Thoracic aorta (tissue), 2 donors: ENCODE results near the gene SLC5A10. TPM values are rescaled to one million over a fixed set of nuclear protein-coding genes. Genes with fewer than 3 reads are reported as not detected.

Experiments used
- ATAC-seq: fragments of 150-250 bp; one replicate; pipeline ENCODE4 v1.8.0; 2017; ENCODE audit warnings: low read depth; ENCODE audit not compliant: insufficient number of reproducible peaks, low FRiP score
- DNase-seq: peaks from one replicate; pipeline ENCODE4 v3.0.0-alpha.2; 2020; ENCODE audit warnings: low spot score
- H3K27ac ChIP-seq, 2 donors: fragments of 200-600 bp; sonication (generic); 1 replicate in 1 of 2; 2 replicates in 1 of 2; pipeline ENCODE4 v1.5.1; 2016; ENCODE audit warnings: mild to moderate bottlenecking in 2 of 2, moderate library complexity in 2 of 2
- H3K27me3 ChIP-seq: fragments of 200-600 bp; sonication (generic); replicated peaks from 2 replicates; pipeline ENCODE4 v1.6.0; 2016; ENCODE audit warnings: mild to moderate bottlenecking; ENCODE audit not compliant: insufficient read depth
- H3K36me3 ChIP-seq: fragments of 200-600 bp; sonication (generic); one replicate; pipeline ENCODE4 v1.5.1; 2016
- H3K4me1 ChIP-seq, 2 donors: fragments of 200-600 bp; sonication (generic); 1 replicate in 1 of 2; 2 replicates in 1 of 2; pipeline versions ENCODE4 v1.5.1 to v1.6.0; 2016; ENCODE audit warnings: low read depth in 2 of 2, mild to moderate bottlenecking in 1 of 2; ENCODE audit not compliant: control insufficient read depth in 1 of 2
- H3K4me3 ChIP-seq: fragments of 200-600 bp; sonication (generic); 2 replicates; pipeline ENCODE4 v1.5.1; 2016; ENCODE audit warnings: mild to moderate bottlenecking
- H3K9me3 ChIP-seq: fragments of 200-600 bp; sonication (generic); 2 replicates; pipeline ENCODE4 v1.5.1; 2016
- CTCF ChIP-seq: fragments of 200-600 bp; sonication (generic); IDR thresholded peaks from one replicate; pipeline ENCODE4 v1.5.1; 2019; ENCODE audit warnings: antibody characterized with exemption
- total RNA-seq, 2 donors: library from RNA; depleted of rRNA; stranded (reverse); fragments of >200 nt; gene quantifications; one replicate each; pipeline versions ENCODE4 v1.1.0 to v1.2.3, GENCODE V29; 2016

SLC5A10 gene
- total RNA-seq, 2 donors from 2014 or later = not detected

DNA sequence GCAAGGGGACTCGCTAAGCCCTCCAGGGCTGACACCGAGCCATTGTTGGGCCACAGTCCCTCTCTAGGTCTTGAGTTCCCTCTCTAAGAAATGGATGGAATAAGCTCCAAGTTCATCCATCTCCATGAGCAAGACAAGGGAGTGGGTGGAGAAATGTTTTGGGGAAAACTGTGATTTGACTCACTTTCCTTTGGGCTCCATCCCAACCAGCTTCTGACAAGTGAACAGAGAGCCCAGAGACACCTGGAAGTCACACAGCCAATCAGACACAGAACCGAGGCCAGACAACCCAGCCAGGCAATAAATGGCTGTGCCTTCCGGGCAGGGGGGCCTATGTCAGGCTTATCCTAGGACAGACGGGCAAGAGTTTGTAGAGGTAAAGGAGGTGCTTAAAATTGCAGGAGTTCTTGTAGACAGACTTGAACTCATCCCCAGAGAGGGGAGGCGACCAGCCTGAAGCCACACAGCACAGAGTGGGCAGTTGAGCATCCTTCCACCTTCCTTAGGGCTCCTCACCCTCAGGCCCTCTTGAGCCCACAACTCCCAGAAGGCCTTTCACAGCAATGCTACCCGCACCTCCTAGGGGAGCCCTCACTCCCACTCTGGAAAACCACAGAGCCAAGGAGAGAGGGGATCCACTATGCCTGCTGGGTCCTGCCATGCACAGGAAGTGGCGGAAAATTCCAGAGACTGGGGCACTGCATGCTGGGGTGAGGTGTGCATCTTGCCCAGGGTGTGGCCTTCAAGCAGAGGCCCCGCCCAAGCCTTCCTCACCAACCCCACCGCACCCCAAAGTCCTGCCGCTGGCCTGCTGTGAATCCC, 62.1 kb downstream of the SLC5A10 start:
- no peak overlapping the region for H3K4me3 ChIP-seq
- no peaks in the 10 kb centered on the region for H3K9me3 ChIP-seq
- no peak for TF ChIP-seq CTCF
- H3K27ac ChIP-seq = no peak overlapping the region
- ATAC-seq (no peak), DNase-seq (no peak)
- H3K36me3 ChIP-seq = no peaks in the 10 kb centered on the region
- H3K4me1 ChIP-seq = no peaks in the 10 kb centered on the region
- H3K27me3 ChIP-seq = no peaks in the 10 kb centered on the region

DNA sequence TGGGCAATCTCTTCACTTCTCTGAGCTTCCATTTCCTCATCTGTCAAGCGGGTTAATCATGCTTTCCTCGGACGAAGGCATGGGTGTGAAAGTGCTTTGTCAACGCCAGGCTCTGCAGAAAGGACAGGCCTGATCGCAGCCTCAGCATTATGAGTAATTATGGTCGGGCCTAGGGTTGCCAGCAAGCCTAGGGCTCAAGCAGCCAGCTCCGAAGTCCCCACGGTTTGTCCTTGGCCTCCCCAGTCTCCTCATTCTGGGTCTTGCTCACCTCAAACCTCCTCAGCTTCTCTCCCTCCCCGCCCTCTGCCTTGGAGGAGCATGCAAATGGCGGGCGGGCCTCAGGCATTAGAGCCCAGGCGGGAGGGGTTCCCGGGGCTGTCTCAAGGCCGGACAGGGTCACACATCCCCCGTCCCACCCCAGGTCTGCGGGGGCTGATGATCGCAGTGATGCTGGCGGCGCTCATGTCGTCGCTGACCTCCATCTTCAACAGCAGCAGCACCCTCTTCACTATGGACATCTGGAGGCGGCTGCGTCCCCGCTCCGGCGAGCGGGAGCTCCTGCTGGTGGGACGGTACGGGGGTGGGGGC, 62.8 kb downstream of the SLC5A10 start:
- Histone ChIP-seq H3K27me3 (no peaks in the 10 kb centered on the region), H3K4me1 (no peaks in the 10 kb centered on the region), H3K36me3 (no peaks in the 10 kb centered on the region), H3K4me3 (no peak overlapping the region), H3K27ac (no peak overlapping the region), H3K9me3 (no peaks in the 10 kb centered on the region)
- DNase-seq (no peak), ATAC-seq (no peak)
- no peak for TF ChIP-seq CTCF

GRCh38 chr17:19015428-19015827, 63.5 kb downstream of the SLC5A10 start:
- no peaks in the 10 kb centered on the region for H3K4me1 ChIP-seq
- H3K4me3 ChIP-seq = no peak overlapping the region
- no peaks in the 10 kb centered on the region for H3K27me3 ChIP-seq
- no peak for ATAC-seq
- no peaks in the 10 kb centered on the region for H3K36me3 ChIP-seq
- no peaks in the 10 kb centered on the region for H3K9me3 ChIP-seq
- no peak overlapping the region for H3K27ac ChIP-seq
- no peak for TF ChIP-seq CTCF
- no peak for DNase-seq

DNA sequence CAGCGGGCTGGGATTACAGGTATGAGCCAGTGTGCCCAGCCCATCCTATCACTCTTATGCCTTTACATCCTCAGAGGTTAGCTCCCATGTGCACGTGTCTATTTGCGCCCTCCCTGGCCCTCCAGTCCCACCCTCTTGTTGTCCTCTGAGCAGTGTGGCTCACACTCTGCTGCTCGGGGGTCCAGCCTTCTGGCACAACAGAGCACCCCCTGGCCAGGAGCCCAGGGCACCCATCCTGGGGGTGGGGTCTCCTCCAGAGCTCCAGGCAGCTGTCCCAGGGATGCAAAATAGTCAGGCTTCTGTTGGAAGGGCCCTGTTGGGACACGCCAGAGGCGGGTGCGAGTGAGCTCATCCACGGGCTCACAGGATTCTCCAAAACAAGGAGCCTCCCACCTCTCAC, 64.3 kb downstream of the SLC5A10 start:
- H3K4me3 ChIP-seq = no peak overlapping the region
- H3K27ac ChIP-seq = no peak overlapping the region
- DNase-seq = no peak
- TF ChIP-seq CTCF = no peak
- no peaks in the 10 kb centered on the region for H3K27me3 ChIP-seq
- H3K4me1 ChIP-seq = no peaks in the 10 kb centered on the region
- no peaks in the 10 kb centered on the region for H3K36me3 ChIP-seq
- ATAC-seq = no peak
- no peaks in the 10 kb centered on the region for H3K9me3 ChIP-seq

DNA sequence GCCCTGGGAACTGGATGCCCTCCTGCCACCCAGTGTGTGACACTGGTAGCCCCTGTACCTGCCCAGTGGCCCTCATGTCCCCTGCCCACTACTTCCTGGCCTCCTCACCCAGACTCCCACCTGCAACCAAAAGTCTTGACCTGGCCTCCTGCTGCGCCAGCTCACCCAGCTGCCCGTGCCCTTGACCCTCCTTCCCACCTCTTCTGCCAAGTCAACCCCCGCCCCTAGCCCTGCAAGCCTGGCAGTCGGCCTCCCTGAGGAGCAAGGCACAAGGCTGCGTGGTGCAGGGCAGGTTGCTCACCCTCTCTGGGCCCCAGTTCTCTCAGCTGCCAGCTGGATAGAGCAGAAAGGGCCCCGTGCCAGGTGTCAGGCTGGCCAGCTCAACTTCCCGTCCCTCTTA, 64.9 kb downstream of the SLC5A10 start:
- Histone ChIP-seq H3K4me3 (no peak overlapping the region), H3K9me3 (no peaks in the 10 kb centered on the region), H3K27ac (no peak overlapping the region), H3K4me1 (no peaks in the 10 kb centered on the region), H3K36me3 (no peaks in the 10 kb centered on the region), H3K27me3 (no peaks in the 10 kb centered on the region)
- no peak for DNase-seq
- no peak for TF ChIP-seq CTCF
- ATAC-seq = no peak
